22Rv1 (cell line): ENCODE measurements around the gene CSPG4.
"Not testable (repeated sequence)": the region's sequence is repeated elsewhere in the genome, so short reads cannot be mapped to it uniquely, and the experiment has no call there.

Experiments used
- H3K27ac ChIP-seq: fragments of 450-650 bp; 2 replicates; pipeline ENCODE4 v1.5.1; 2017
- CTCF ChIP-seq: fragments of 450-650 bp; IDR thresholded peaks from 2 replicates; pipeline ENCODE4 v1.5.1; 2017; ENCODE audit warnings: mild to moderate bottlenecking
- ZFX ChIP-seq: fragments of 450-650 bp; IDR thresholded peaks from 2 replicates; pipeline ENCODE4 v1.6.1; 2017; ENCODE audit warnings: antibody characterized with exemption, borderline replicate concordance

The CSPG4 gene

GRCh38 chr15:75712668-75713337 lies at the start of gene CSPG4:
CSPG4 (minus strand) TSS chr15:75712848; CDS start chr15:75712755, 93 bp downstream.
- H3K27ac ChIP-seq: no peak within 1 kb of the TSS
- TF ChIP-seq ZFX (no peak), CTCF (no peak)

GRCh38 chr15:75762357-75762718 lies 49.7 kb upstream of the CSPG4 start:
- H3K27ac ChIP-seq: not testable (repeated sequence)

GRCh38 chr15:75761446-75762356 lies 49.1 kb upstream of the CSPG4 start:
- TF ChIP-seq CTCF: no peak
- no peak for TF ChIP-seq ZFX
- H3K27ac ChIP-seq: no peak overlapping the region

DNA sequence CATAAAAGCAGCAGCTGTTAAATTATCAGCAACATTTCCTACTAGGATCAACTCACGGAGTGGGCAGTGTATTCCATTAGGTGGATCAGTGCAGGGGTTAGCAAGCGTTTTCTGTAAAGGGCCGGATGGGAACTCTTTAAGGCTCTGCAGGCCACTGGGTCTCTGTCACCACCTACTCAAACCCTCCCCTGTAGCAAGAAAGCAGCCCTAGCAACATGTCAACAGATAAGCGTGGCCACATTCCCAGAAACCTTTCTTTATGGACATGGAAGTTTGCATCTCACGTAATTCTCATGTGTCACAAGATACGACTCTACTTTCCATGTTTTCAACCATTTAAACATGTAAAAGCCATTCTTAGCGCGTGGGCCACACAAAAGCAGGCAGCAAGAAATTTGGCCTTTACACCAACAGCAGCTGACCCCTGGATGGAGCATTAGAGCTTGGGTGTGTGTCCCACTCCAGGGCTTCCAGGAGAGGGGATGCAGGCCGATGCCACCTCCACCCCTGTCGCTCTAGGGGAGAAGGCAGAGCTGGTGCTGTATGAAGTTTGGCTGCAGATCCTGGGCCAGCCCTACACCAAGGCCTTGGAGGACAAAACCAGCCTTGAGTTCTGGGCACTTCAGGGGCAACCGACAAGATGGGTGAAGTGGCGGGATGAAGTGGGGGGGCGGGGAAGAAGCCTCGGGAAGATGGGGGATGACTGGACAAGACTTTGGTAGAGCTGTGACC lies 48.2 kb upstream of the CSPG4 start:
- no peak overlapping the region for H3K27ac ChIP-seq
- TF ChIP-seq ZFX (no peak), CTCF (no peak)

- not testable (repeated sequence) for H3K27ac ChIP-seq
Measured at GRCh38 chr15:75760131-75760520, 47.5 kb upstream of the CSPG4 start.

- TF ChIP-seq ZFX (no peak), CTCF (no peak)
- peak overlapping the region; percentile 60; the same call in 1 of the 2 replicates for H3K27ac ChIP-seq
Measured at GRCh38 chr15:75759416-75760130, 46.9 kb upstream of the CSPG4 start.

- TF ChIP-seq ZFX (no peak), CTCF (peak; percentile 49)
- H3K27ac ChIP-seq: peak overlapping the region; percentile 60
Measured at GRCh38 chr15:75758071-75758872, 45.6 kb upstream of the CSPG4 start.

DNA sequence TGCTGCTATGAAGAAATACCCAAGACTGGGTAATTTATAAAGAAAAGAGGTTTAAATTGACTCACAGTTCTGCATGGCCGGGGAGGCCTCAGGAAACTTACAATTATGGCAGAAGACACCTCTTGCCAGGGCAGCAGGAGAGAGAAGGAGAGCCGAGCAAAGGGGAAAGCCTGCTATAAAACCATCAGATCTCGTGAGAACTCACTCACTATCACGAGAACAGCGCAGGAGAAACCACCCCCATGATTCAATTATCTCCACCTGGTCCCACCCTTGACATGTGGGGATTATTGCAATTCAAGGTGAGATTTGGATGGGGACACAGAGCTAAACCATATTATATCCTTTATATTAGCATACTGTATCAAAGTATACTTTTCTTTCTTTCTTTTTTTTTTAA lies 42.2 kb upstream of the CSPG4 start:
- not testable (repeated sequence) for H3K27ac ChIP-seq
